Right lobe of liver (tissue), 6 donors: ENCODE measurements around the gene ADSS2. TPM values are rescaled to one million over a fixed set of nuclear protein-coding genes. Genes with fewer than 3 reads are reported as not detected.
"Not testable (repeated sequence)": the region's sequence is repeated elsewhere in the genome, so short reads cannot be mapped to it uniquely, and the experiment has no call there.

Experiments used
- ATAC-seq, 4 donors: fragments of 200-7000 bp; cut with Tn5 transposase; one replicate each; pipeline ENCODE4 v1.9.1; 2020; ENCODE audit warnings: mild to moderate bottlenecking in 4 of 4, moderate library complexity in 4 of 4
- DNase-seq, 3 donors: peaks; one replicate each; pipeline ENCODE4 v3.0.0-alpha.2; 2020
- H3K27ac ChIP-seq, 3 donors: fragments of 200-600 bp; one replicate each; pipeline ENCODE4 v1.8.0; 2022
- H3K27me3 ChIP-seq, 2 donors: fragments of 200-600 bp; one replicate each; pipeline ENCODE4 v1.8.0; 2022
- H3K36me3 ChIP-seq, 4 donors: fragments of 200-600 bp; sonication (generic) in 1 of 4; one replicate each; pipeline versions ENCODE4 v1.5.1 to v1.8.0; 2017 to 2022; ENCODE audit warnings: control low read depth in 1 of 4
- H3K4me1 ChIP-seq, 4 donors: fragments of 200-600 bp; sonication (generic) in 1 of 4; one replicate each; pipeline versions ENCODE4 v1.5.1 to v1.8.0; 2017 to 2022; ENCODE audit warnings: control low read depth in 1 of 4
- H3K4me3 ChIP-seq, 3 donors: fragments of 200-600 bp; one replicate each; pipeline ENCODE4 v1.8.0; 2022
- H3K9me3 ChIP-seq, 4 donors: fragments of 200-600 bp; sonication (generic) in 1 of 4; one replicate each; pipeline versions ENCODE4 v1.5.1 to v1.8.0; 2017 to 2022; ENCODE audit warnings: control low read depth in 1 of 4
- POLR2A ChIP-seq: fragments of 450-650 bp; IDR thresholded peaks from one replicate; pipeline ENCODE4 v1.6.1; 2017; ENCODE audit warnings: antibody characterized with exemption, mild to moderate bottlenecking
- WGBS: methylation state at CpG from one replicate; pipeline ENCODE4 v1.1.6; 2018; ENCODE audit warnings: low coverage, low lambda C conversion rate; ENCODE audit not compliant: insufficient coverage; ENCODE audit errors: missing lambda C conversion rate; 5-methylcytosine and 5-hydroxymethylcytosine counted together
- intact Hi-C, 2 donors: fragments of 100-400 bp; cut with DNase I; formaldehyde crosslinking; loops; one replicate each; pipeline versions ENCODE4 v1.11.2 to v1.14.1; 2022
- total RNA-seq, 6 experiments: library from RNA; depleted of rRNA in 2 of 6; stranded (reverse); fragments of >200 nt in 2 of 6; fragmentation: NEBNext Ultra II Directional in 3 of 6; extraction: Animal tissue kit (Norgen Biotek cat#: 25700) in 3 of 6; gene quantifications; one replicate each; pipeline versions ENCODE4 v1.1.0 to v1.2.4, GENCODE V29; 2016 to 2023
- TF ChIP-seq, protein P1 (sequence below), 4 donors: fragments of 200-600 bp in 3 of 4; fragments of 450-650 bp in 1 of 4; IDR thresholded peaks; one replicate each; pipeline versions ENCODE4 v1.5.1 to v1.8.0; 2016 to 2022; ENCODE audit warnings: antibody characterized with exemption in 4 of 4, mild to moderate bottlenecking in 2 of 4
- donor health status: DM: no; HTN: yes; CAD: no.
- donor health status: DM: no; HTN: no; CAD: no.
- donor health status: DM: no; HTN: no; CAD: no.
- donor health status: DM: no; HTN: yes; CAD: no.
- donor health status: DM: no; HTN: yes; CAD: no.

Gene ADSS2
- total RNA-seq, 6 experiments from 2014 or later, result 9.8 to 16.1 (median 14.5) TPM

GRCh38 chr1:244494653-244495052, 42.9 kb upstream of the ADSS2 start:
- no peaks in the 10 kb centered on the region for H3K4me1 ChIP-seq
- H3K9me3 ChIP-seq, result no peaks in the 10 kb centered on the region
- intact Hi-C loops, result no loop called here
- H3K27ac ChIP-seq, result no peak overlapping the region
- ATAC-seq, result no peak
- no peak overlapping the region for H3K4me3 ChIP-seq
- H3K36me3 ChIP-seq, result no peaks in the 10 kb centered on the region
- TF ChIP-seq, protein P1, sequence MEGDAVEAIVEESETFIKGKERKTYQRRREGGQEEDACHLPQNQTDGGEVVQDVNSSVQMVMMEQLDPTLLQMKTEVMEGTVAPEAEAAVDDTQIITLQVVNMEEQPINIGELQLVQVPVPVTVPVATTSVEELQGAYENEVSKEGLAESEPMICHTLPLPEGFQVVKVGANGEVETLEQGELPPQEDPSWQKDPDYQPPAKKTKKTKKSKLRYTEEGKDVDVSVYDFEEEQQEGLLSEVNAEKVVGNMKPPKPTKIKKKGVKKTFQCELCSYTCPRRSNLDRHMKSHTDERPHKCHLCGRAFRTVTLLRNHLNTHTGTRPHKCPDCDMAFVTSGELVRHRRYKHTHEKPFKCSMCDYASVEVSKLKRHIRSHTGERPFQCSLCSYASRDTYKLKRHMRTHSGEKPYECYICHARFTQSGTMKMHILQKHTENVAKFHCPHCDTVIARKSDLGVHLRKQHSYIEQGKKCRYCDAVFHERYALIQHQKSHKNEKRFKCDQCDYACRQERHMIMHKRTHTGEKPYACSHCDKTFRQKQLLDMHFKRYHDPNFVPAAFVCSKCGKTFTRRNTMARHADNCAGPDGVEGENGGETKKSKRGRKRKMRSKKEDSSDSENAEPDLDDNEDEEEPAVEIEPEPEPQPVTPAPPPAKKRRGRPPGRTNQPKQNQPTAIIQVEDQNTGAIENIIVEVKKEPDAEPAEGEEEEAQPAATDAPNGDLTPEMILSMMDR (IDR thresholded peaks at IDR 0.05), result no peak
- TF ChIP-seq POLR2A, result no peak
- no peaks in the 10 kb centered on the region for H3K27me3 ChIP-seq
- DNase-seq, result no peak
- WGBS, result 91% methylated on average over 2 of the region's 2 CpGs

DNA sequence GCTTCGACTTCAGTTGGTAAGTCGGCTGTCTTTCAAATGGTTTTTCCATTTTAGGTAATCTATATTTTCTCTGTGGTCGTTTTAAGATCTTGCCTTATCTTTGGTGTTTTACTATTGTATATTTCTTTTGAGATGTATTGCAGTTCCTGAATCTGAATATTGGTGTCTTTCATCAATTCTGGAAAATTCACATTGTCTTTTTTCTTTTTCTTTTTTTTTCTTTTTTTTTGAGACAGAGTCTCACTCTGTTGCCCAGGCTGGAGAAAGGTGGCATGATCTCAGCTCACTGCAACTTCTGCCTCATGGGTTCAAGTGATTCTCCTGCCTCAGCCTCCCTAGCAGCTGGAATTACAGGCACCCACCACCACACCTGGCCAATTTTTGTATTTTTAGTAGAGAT, 33.3 kb upstream of the ADSS2 start:
- WGBS, result 90% methylated on average over 3 of the region's 3 CpGs
- ATAC-seq, H3K27ac ChIP-seq, DNase-seq, H3K4me3 ChIP-seq, H3K4me1 ChIP-seq, H3K36me3 ChIP-seq, intact Hi-C loops, H3K9me3 ChIP-seq, H3K27me3 ChIP-seq: not testable (repeated sequence)

- WGBS, result 79% methylated on average over 6 of the region's 6 CpGs
- ATAC-seq (no peak), DNase-seq (no peak)
- intact Hi-C loops, result no loop called here
- Histone ChIP-seq H3K27me3 (no peaks in the 10 kb centered on the region), H3K4me1 (no peaks in the 10 kb centered on the region), H3K36me3 (no peaks in the 10 kb centered on the region), H3K4me3 (no peak overlapping the region), H3K27ac (no peak overlapping the region), H3K9me3 (no peaks in the 10 kb centered on the region)
- TF ChIP-seq, protein P1 (IDR thresholded peaks at IDR 0.05), result no peak
- TF ChIP-seq POLR2A, result no peak
These were observed 21.4 kb upstream of the ADSS2 start for GRCh38 chr1:244473059-244473605.

- Histone ChIP-seq H3K4me3 (no peak overlapping the region), H3K9me3 (no peaks in the 10 kb centered on the region), H3K36me3 (no peaks in the 10 kb centered on the region), H3K27me3 (no peaks in the 10 kb centered on the region), H3K27ac (no peak overlapping the region), H3K4me1 (no peaks in the 10 kb centered on the region)
- TF ChIP-seq POLR2A, result no peak
- TF ChIP-seq, protein P1 (IDR thresholded peaks at IDR 0.05), result no peak
- intact Hi-C loops, result no loop called here
- DNase-seq (no peak), ATAC-seq (no peak)
- 82% methylated on average over 2 of the region's 2 CpGs for WGBS
These were observed 15.0 kb upstream of the ADSS2 start for GRCh38 chr1:244466724-244467123.

GRCh38 chr1:244461245-244462071, 9.7 kb upstream of the ADSS2 start, which contains the start of gene CATSPERE:
Gene CATSPERE, plus strand, starts transcription at chr1:244461273. Its CDS starts 157 bp downstream, at chr1:244461430.
- DNase-seq, result peak; percentile 93 to 95 (median 95)
- H3K4me3 ChIP-seq, result peak within 1 kb of the TSS; percentile 49 to 74 (median 71)
- TF ChIP-seq POLR2A, result peak; percentile 93
- TF ChIP-seq, protein P1 (IDR thresholded peaks at IDR 0.05), result no peak
- H3K27me3 ChIP-seq, result no peaks in the 10 kb centered on the region
- no peaks in the 10 kb centered on the region for H3K36me3 ChIP-seq
- peak; percentile 98 to 99 (median 99) for ATAC-seq
- no peaks in the 10 kb centered on the region for H3K9me3 ChIP-seq
- H3K27ac ChIP-seq, result peak within 1 kb of the TSS; percentile 67 to 86 (median 80)
- peaks cover 0 to 6% (median 2%) of the 10 kb centered on the region in 4 donors for H3K4me1 ChIP-seq
- intact Hi-C loops, result no loop called here
- WGBS, result 48% methylated on average over 14 of the region's 61 CpGs
